ENCODE data around the gene VKORC1.
A peak's percentile ranks its signal among the peaks of the same experiment; 100 is the strongest.
"Not testable (repeated sequence)": the region's sequence is repeated elsewhere in the genome, so short reads cannot be mapped to it uniquely, and the experiment has no call there.

Gene VKORC1

GRCh38 chr16:31106509-31107464, 12.2 kb upstream of the VKORC1 start:
- DNase-seq = no peak

DNA sequence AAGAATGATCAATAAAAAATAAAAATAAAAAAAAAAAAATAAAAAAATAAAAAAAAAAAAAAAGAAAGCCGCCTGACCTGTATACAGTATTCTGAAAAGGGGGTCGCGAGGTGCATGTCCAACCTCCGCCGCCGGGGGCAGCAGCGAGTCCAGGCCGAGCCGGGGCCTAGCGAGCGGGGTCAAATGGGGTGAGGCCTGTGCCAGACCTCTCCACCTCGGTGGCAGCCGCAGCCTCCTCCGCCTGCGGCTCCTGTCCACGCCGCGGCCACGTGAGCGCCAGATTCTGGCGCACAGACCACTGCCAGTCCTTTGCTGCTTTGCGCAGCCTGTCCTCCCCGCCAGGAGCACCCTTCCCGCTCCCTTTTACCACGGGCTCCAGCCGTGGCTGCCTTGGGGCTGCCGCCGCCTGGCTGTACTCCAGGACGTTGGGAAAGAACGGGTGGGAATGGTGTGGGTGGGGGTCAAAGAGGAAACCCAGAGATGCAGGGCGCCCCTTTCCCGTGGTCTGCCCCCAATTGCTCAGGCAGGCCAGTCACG, 11.1 kb upstream of the VKORC1 start:
- peak; percentile 56 for DNase-seq

DNA sequence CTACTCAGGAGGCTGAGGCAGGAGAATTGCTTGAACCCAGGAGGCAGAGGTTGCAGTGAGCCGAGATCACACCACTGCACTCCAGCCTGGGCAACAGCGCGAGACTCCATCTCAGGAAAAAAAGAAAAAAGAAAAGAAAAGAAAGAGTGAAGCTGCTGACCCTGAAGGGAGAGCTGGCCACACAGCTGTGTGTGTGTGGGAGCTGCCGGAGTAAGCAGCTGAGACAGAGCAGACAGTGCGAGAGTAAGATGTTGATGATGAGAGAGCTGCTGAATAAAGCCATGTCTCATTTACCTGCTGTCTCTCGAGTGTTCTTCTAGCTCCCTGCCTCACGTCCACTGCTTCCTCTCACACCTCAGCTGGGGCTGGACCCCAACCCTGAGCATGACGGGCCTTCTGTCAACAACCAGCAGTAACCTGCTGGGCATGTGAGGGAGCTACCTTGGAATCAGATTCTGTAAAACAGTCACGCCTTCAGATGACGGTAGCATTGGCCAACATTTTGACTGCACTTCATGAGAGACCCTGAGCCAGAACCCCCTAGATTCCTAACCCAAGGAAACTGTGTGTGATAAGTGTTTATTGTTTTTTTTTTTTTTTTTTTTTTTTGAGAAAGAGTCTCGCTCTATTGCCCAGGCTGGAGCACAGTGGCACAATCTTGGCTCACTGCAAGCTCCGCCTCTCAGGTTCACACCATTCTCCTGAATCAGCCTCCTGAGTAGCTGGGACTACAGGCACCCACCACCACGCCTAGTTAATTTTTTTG, 6.5 kb upstream of the VKORC1 start:
- DNase-seq = not testable (repeated sequence)

DNA sequence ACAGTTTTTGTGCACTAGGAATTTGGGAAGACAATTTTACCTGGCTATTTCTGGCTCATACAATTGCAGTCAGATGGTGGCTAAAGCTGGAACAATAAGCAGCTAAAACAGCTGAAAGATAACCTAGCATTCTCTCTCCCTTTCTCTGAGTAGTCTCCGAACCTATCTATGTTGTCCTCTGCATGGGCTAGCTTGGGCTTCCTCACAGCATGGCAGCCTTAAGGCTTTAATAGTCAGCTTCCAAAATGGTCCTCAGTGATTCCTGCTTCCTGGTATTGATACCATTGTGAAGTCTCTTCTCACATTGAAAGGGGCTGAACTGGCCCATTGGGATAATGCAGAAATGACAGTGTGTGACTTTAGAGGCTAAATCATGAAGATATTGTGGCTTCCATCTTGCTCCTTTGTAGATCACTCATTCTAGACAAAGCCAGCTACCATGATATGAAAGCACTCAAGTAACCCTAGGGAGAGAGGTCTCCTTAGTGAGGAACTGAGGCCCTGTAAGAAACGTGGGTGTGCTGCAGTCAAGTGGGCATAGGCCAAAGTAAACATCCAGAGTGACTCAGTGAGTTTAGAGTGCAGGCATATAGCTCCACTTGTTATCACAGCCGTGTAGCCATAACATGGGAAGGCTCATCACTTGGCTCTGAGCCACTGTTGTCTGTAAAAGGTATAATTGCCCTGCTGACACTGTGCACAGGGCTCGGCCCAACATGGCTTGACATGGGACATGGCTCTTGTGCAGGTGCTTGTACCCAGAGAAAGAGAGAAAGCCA, 5.5 kb upstream of the VKORC1 start:
- DNase-seq = no peak

- DNase-seq = no peak
These were observed 541 bp downstream of the VKORC1 start for GRCh38 chr16:31094088-31094423.

DNA sequence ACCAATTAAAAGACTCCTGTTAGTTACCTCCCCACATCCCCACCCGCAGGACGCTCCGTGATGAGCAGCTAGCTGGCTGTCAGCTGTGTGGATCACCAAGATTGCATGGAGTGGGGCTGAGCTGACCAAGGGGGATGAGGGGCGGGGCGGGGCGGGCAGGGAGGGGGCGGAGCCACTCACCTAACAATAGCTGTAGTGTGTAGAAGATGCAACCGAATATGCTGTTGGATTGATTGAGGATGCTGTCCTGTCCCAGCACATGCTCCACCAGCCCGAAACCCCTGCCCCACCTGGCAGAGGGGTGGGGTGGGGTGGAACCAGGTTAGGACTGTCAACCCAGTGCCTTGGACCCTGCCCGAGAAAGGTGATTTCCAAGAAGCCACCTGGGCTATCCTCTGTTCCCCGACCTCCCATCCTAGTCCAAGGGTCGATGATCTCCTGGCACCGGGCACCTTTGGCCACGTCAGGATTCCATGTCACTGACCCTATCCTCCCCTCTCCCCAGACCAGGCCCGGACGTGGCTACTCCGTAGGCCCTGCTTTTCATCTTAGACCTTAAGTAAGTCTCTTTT, 1.4 kb downstream of the VKORC1 start:
- DNase-seq = no peak

GRCh38 chr16:31092330-31092729, 2.3 kb downstream of the VKORC1 start:
- DNase-seq = no peak

DNA sequence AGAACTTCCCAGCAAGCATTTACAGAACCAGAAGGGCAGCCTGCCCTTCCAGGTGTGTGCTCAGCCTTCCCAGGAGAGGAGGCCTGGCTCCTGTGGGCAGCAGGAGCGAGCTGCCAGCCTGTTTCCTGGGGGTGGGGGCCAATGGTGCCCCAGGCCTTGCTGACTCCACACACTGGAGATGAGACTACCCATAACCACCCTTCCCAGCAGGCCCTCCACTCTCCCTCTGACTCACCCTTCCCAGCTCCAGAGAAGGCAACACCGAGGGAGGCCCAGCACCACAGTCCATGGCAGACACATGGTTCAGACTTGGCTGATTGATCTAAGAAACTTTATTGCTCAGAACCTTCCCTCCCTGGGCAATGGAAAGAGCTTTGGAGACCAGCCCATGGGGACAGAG, 4.1 kb downstream of the VKORC1 start:
- DNase-seq = no peak

- no peak for DNase-seq
These were observed 5.4 kb downstream of the VKORC1 start for GRCh38 chr16:31089199-31089598.

DNA sequence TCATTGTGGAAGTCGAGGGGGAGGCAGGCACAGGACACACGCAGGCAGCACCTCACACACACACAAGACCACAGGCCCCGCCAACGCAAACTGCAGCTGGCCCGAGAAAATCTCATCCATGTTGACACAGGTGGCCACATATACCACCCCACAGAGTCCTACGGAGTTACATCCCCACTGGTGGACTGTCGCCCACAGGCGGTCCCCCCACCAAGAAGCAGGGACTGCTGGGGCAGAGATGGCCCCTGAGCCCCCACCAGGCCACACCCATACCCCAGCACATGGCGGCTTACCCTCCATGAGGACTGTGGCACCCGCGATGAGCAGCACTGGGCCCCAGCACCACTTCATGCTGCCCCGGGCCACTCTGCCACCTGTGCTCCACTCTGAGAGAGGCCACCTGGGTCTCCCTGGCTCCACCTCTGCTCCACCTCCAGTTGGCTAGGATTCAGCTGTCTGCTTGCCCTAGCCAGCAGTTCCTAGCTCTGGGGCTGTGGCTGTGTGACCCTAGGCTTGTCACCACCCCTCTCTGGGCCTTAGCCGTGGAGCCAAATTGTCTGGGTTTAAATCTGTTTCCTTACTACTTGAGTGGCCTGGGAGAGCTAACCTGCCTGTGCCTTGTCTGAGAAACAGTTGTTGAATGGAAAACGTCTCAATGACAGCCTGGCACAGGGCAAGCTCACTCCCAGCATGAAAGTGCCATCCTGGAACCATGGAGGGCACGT, 6.0 kb downstream of the VKORC1 start, which contains the start of gene PRSS53:
TSS of gene PRSS53 (minus strand) at position 485 of the 725 bp plus-strand sequence. CDS start at position 351, 134 bp downstream.
- no peak for DNase-seq

DNA sequence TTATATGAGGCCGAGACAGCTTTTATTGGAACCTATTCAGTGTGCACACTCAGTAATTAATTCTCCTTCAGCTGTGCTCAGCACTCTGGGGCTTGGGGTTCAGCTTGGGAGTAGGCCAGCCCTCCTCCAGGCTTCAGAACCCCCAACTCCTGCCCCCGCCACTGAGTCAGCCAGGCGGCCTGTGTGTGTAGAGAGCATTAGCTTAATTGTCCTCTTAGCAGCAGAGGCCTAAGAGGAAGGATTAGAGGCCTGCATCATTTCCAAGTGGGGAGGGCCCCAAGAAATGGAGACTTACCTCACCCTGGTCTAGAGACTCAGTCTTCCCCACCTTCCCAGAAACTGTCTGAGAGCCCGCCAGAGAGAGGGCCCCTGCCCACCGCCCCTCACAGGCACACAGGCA, 6.6 kb downstream of the VKORC1 start:
- DNase-seq = no peak

GRCh38 chr16:31087481-31087880, 7.1 kb downstream of the VKORC1 start:
- no peak for DNase-seq

- no peak for DNase-seq
These were observed 8.0 kb downstream of the VKORC1 start for GRCh38 chr16:31086629-31086906.

GRCh38 chr16:31085873-31086628, 8.5 kb downstream of the VKORC1 start:
- DNase-seq = no peak

DNA sequence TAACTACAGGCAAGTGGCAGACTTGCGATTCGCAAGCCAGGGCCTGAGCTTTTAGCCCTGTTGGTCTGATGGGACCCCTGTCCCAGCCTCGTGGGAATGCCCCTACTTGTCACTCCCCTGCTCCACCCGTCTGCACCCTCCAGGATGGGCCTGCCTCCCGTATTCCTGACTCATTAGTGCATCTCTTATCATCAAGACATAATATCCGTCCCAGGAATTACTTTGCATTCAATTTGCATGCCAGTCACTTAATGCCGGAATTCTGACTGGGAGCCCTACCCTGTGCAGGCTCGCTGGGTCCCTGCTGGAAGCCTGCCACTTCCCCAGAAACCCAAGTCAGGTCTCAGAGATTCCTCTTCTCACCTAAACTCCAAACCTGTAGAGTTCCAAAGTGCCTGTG, 9.2 kb downstream of the VKORC1 start:
- no peak for DNase-seq

GRCh38 chr16:31084584-31085302, 9.9 kb downstream of the VKORC1 start:
- DNase-seq = no peak

GRCh38 chr16:31083981-31084380, 10.6 kb downstream of the VKORC1 start:
- no peak for DNase-seq

DNA sequence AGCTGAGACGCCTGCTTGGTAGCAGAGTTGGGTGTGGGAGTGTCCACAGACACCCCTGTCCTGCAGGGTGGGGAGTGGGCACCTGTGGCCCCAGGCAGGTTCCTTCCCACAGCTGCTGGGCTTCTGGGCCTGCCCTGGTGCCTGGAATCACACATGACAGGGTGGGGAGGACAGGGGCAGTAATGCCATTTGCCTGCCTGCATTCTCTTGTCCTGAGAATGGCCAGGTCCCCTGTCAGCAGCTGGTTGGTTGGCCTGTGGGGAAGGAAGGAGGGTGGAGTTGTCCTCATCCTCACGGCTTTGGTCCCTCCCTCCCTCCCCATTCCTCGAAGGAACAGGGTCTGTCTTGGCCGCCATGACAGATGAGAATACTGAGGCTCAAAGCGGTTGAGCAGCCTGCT, 11.0 kb downstream of the VKORC1 start:
- DNase-seq = no peak

DNA sequence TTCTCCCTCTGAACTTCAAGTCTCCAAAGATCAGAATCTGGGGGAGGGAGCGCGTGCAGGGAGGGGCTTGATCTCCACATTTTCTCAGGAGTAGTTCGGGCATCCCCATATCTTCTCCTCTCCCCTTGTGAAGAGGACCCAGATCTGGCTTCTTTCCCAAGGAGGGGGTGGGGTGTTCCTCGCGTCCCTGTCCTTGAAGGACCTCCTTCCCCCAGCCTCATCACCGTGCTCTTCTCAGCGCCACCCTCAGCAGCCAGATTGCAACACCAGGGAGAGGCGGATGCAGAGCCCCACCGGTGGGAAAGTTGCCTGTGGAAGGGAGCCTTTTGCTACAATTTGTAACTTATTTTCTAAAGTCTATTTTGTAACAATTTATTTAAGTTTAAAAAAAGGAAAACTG, 11.5 kb downstream of the VKORC1 start:
- no peak for DNase-seq

GRCh38 chr16:31082368-31083045, 12.1 kb downstream of the VKORC1 start:
- DNase-seq = no peak
